GM18868 (cell line): ENCODE data around the gene ETNK2.

Experiments used
- ATAC-seq: cut with Tn5 transposase; IDR thresholded peaks from one replicate; pipeline ENCODE4 v1.9.1; 2021; ENCODE audit warnings: mild to moderate bottlenecking, moderate library complexity; ENCODE audit not compliant: unreplicated experiment

ETNK2 gene

GRCh38 chr1:204177133-204177532 is 25.3 kb upstream of the ETNK2 start:
- ATAC-seq, result no peak

- no peak for ATAC-seq
These were observed 24.2 kb upstream of the ETNK2 start for GRCh38 chr1:204176049-204176448.

GRCh38 chr1:204174958-204175357 is 23.1 kb upstream of the ETNK2 start:
- no peak for ATAC-seq

- ATAC-seq, result no peak
These were observed 20.7 kb upstream of the ETNK2 start for GRCh38 chr1:204172404-204173029.

- ATAC-seq, result no peak
These were observed 19.9 kb upstream of the ETNK2 start for GRCh38 chr1:204171751-204172178.

GRCh38 chr1:204170494-204171155 is 18.8 kb upstream of the ETNK2 start:
- no peak for ATAC-seq

GRCh38 chr1:204169858-204170257 is 18.0 kb upstream of the ETNK2 start:
- ATAC-seq, result no peak

GRCh38 chr1:204167730-204168129 is 15.9 kb upstream of the ETNK2 start:
- no peak for ATAC-seq

- no peak for ATAC-seq
These were observed 14.4 kb upstream of the ETNK2 start, which contains the start of gene REN for GRCh38 chr1:204166219-204166618. TSS of gene REN (minus strand) at chr1:204166337. CDS start at chr1:204166293, 44 bp downstream.

GRCh38 chr1:204162494-204163074 is 10.7 kb upstream of the ETNK2 start:
- ATAC-seq, result no peak

- ATAC-seq, result no peak
These were observed 10.0 kb upstream of the ETNK2 start for GRCh38 chr1:204161609-204162493.

GRCh38 chr1:204157962-204158361 is 6.1 kb upstream of the ETNK2 start:
- ATAC-seq, result no peak

GRCh38 chr1:204155881-204156280 is 4.0 kb upstream of the ETNK2 start:
- ATAC-seq, result no peak

- no peak for ATAC-seq
These were observed 2.9 kb upstream of the ETNK2 start for GRCh38 chr1:204154568-204155255.

- ATAC-seq, result no peak
These were observed 1.8 kb upstream of the ETNK2 start for GRCh38 chr1:204153667-204154066.

GRCh38 chr1:204152310-204153044 is 633 bp upstream of the ETNK2 start:
- no peak for ATAC-seq

- ATAC-seq, result no peak
These were observed 917 bp downstream of the ETNK2 start for GRCh38 chr1:204150702-204151551.

- ATAC-seq, result no peak
These were observed 1.9 kb downstream of the ETNK2 start for GRCh38 chr1:204149635-204150565.
